ENCODE results near the gene GRID2. TPM values are rescaled to one million over a fixed set of nuclear protein-coding genes. Genes with fewer than 3 reads are reported as not detected.

GRID2 gene
- total RNA-seq, 3 donors from 2014 or later: 0.44 TPM; not detected in 2

GRCh38 chr4:92953462-92953861 is 649.7 kb downstream of the GRID2 start:
- Histone ChIP-seq H3K4me3 (no peak overlapping the region), H3K36me3 (ENCODE audit: low read depth) (no peaks in the 10 kb centered on the region), H3K4me1 (ENCODE audit: low read depth) (no peaks in the 10 kb centered on the region), H3K9me3 (no peaks in the 10 kb centered on the region)
- DNase-seq: no peak
- intact Hi-C loops (cut with DNase I, micrococcal nuclease): no loop called here
- ATAC-seq: no peak
- no peak for TF ChIP-seq CTCF (IDR thresholded peaks at IDR 0.05)

DNA sequence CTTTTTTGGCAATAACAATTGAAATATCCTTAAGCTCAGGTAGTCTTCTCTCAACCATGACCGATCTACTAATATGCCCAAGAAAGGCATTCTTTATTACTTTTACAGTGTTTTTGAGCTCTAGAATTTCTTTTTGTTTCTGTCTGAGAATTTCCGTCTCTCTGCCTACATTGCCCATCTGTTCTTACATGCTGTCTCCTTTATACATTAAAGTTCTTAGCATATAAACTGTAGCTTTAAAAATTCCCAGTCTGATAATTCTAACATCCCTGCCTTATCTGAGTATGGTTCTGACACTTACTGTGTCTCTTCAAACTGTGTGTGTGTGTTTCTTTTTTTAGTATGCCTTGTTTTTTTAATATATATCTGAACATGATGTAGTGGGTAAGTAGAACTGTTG is 658.1 kb downstream of the GRID2 start:
- Histone ChIP-seq H3K9me3 (no peaks in the 10 kb centered on the region), H3K4me3 (no peak overlapping the region), H3K4me1 (ENCODE audit: low read depth) (no peaks in the 10 kb centered on the region), H3K36me3 (ENCODE audit: low read depth) (no peaks in the 10 kb centered on the region)
- intact Hi-C loops (cut with DNase I, micrococcal nuclease): no loop called here
- no peak for DNase-seq
- TF ChIP-seq CTCF (IDR thresholded peaks at IDR 0.05): no peak
- no peak for ATAC-seq

DNA sequence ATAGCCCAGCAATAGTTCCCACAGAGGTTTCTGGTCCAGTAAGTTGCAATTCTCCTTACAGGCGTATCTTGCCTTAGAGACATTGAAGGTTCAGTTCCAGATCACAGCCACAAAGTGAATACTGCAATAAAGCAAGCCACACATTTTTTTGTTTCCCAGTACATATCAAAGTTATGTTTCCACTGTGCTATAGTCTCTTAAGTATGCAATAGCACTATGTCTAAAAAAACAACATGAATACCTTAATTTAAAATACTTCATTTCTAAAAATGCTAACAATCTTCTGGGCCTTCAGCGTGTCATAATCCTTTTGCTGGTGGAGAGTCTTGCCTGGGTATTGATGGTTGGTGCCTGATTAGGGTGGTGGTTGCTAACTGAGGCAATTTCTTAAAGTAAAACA is 659.1 kb downstream of the GRID2 start:
- intact Hi-C loops (cut with DNase I, micrococcal nuclease): no loop called here
- DNase-seq: no peak
- no peak for TF ChIP-seq CTCF (IDR thresholded peaks at IDR 0.05)

DNA sequence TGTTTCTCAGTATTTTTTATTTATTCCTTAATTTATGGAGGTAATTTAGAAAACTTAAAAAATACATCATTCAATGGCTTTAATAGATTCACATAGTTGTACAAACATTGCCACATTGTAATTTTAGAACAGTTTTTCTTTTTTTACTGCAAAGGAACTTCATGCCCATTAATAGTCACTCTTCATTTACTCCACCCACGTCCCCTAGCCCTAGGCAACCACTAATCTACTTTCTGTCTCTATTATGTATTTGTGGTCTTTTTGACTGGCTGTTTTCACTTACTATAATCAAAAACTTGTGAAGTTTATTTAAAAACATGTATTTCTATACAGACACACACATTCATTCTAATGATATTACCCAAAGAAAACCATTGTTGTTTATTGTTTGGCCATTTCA is 664.8 kb downstream of the GRID2 start:
- no peak for ATAC-seq
- Histone ChIP-seq H3K9me3 (no peaks in the 10 kb centered on the region), H3K4me1 (ENCODE audit: low read depth) (no peaks in the 10 kb centered on the region), H3K36me3 (ENCODE audit: low read depth) (no peaks in the 10 kb centered on the region), H3K4me3 (no peak overlapping the region)
- intact Hi-C loops (cut with DNase I, micrococcal nuclease): no loop called here
- TF ChIP-seq CTCF (IDR thresholded peaks at IDR 0.05): no peak
- no peak for DNase-seq

More for the DNA sequence above, 659.1 kb downstream of the GRID2 start:
- H3K9me3 ChIP-seq: no peaks in the 10 kb centered on the region
- no peaks in the 10 kb centered on the region for H3K4me1 ChIP-seq (ENCODE audit: low read depth)
- ATAC-seq: no peak
- H3K36me3 ChIP-seq (ENCODE audit: low read depth): no peaks in the 10 kb centered on the region
- no peak overlapping the region for H3K4me3 ChIP-seq

GRCh38 chr4:92968996-92969395 is 665.2 kb downstream of the GRID2 start:
- intact Hi-C loops (cut with DNase I, micrococcal nuclease): no loop called here
- ATAC-seq (no peak), DNase-seq (no peak)
- Histone ChIP-seq H3K4me3 (no peak overlapping the region), H3K4me1 (ENCODE audit: low read depth) (no peaks in the 10 kb centered on the region), H3K36me3 (ENCODE audit: low read depth) (no peaks in the 10 kb centered on the region), H3K9me3 (no peaks in the 10 kb centered on the region)
- TF ChIP-seq CTCF (IDR thresholded peaks at IDR 0.05): no peak

Data from mucosa of descending colon (tissue), 3 donors.